Small intestine (tissue), 7 donors: ENCODE data around the gene CENPC. TPM values are rescaled to one million over a fixed set of nuclear protein-coding genes. Genes with fewer than 3 reads are reported as not detected.

ENCODE experiments used
- DNase-seq, 2 donors: peaks; one replicate each; pipeline versions ENCODE4 v3.0.0 to v3.0.0-alpha.2; 2013
- FAIRE-seq: peaks from 2 replicates; lab custom pipeline; 2012; peaks lifted over from hg19 to GRCh38; lab: Jason Lieb, UNC
- H3K27ac ChIP-seq, 3 donors: one replicate each; pipeline ENCODE4 v1.5.1; 2013; ENCODE audit warnings: low read length in 2 of 3, mild to moderate bottlenecking in 2 of 3, control low read depth in 1 of 3, inconsistent platforms in 1 of 3, low read depth in 1 of 3, moderate library complexity in 1 of 3
- H3K27me3 ChIP-seq, 3 donors: one replicate each; pipeline ENCODE4 v1.6.1; 2013; ENCODE audit warnings: low read length in 3 of 3, inconsistent platforms in 1 of 3; ENCODE audit not compliant: control insufficient read depth in 3 of 3, insufficient read depth in 3 of 3
- H3K36me3 ChIP-seq, 3 donors: one replicate each; pipeline ENCODE4 v1.6.1; 2013; ENCODE audit warnings: low read length in 3 of 3, inconsistent platforms in 1 of 3, low read depth in 1 of 3, mild to moderate bottlenecking in 1 of 3, moderate library complexity in 1 of 3; ENCODE audit not compliant: control insufficient read depth in 3 of 3, insufficient read depth in 2 of 3
- H3K4me1 ChIP-seq, 3 donors: one replicate each; pipeline ENCODE4 v1.6.1; 2013; ENCODE audit warnings: low read length in 2 of 3, inconsistent platforms in 1 of 3, low read depth in 1 of 3, mild to moderate bottlenecking in 1 of 3, moderate library complexity in 1 of 3; ENCODE audit not compliant: control insufficient read depth in 3 of 3, insufficient read depth in 2 of 3
- H3K4me3 ChIP-seq, 3 donors: one replicate each; pipeline ENCODE4 v1.5.1; 2013; ENCODE audit warnings: low read length in 3 of 3, control low read depth in 1 of 3, inconsistent platforms in 1 of 3, low read depth in 1 of 3, mild to moderate bottlenecking in 1 of 3, moderate library complexity in 1 of 3
- H3K9me3 ChIP-seq, 2 donors: one replicate each; pipeline ENCODE4 v1.6.1; 2013; ENCODE audit warnings: low read depth in 1 of 2, low read length in 1 of 2; ENCODE audit not compliant: control insufficient read depth in 2 of 2, insufficient read depth in 1 of 2
- WGBS, 3 donors: extraction: QIAGEN DNeasy Blood & Tissue Kit; methylation state at CpG; one replicate each; pipeline ENCODE4 v1.1.7; 2013; 5-methylcytosine and 5-hydroxymethylcytosine counted together
- polyA plus RNA-seq, 4 donors: library from polyadenylated mRNA; stranded (reverse) in 3 of 4; unstranded in 1 of 4; fragments of 200-250 nt in 3 of 4; fragments of 120-200 nt in 1 of 4; gene quantifications; one replicate each; pipeline versions ENCODE4 v1.2.1 to v1.2.3, GENCODE V29; 2013
- donor health status: healthy with polysubstance abuse.
- donor health status: control.
- donor health status: control.
- donor health status: Bipolar disorder and iron deficiency.
- donor health status: healthy.

The CENPC gene
- polyA plus RNA-seq, 4 donors, result 4.0 to 20.8 (median 5.0) TPM

- peaks cover 4 to 40% (median 16%) of the 10 kb centered on the region in 3 donors for H3K36me3 ChIP-seq
- H3K27ac ChIP-seq, result no peak overlapping the region
These were observed 70.1 kb downstream of the CENPC start for GRCh38 chr4:67475155-67475554.

GRCh38 chr4:67470871-67471270 lies 74.4 kb downstream of the CENPC start:
- H3K9me3 ChIP-seq, result no peaks in the 10 kb centered on the region
- H3K4me1 ChIP-seq, result no peaks in the 10 kb centered on the region
- DNase-seq, result no peak
- peaks cover 4 to 30% (median 12%) of the 10 kb centered on the region in 3 donors for H3K36me3 ChIP-seq
- H3K27ac ChIP-seq, result no peak overlapping the region
- no peak for FAIRE-seq
- no peak overlapping the region for H3K4me3 ChIP-seq
- H3K27me3 ChIP-seq, result no peaks in the 10 kb centered on the region

More at GRCh38 chr4:67475155-67475554, 70.1 kb downstream of the CENPC start:
- H3K4me3 ChIP-seq, result no peak overlapping the region
- no peak for DNase-seq
- 76 to 88% (median 82%) methylated on average over 4 of the region's 4 CpGs for WGBS, 3 donors
- no peak for FAIRE-seq
- H3K9me3 ChIP-seq, result peaks cover 0 to 20% of the 10 kb centered on the region in 2 donors
- H3K4me1 ChIP-seq, result no peaks in the 10 kb centered on the region
- H3K27me3 ChIP-seq, result no peaks in the 10 kb centered on the region

- H3K27ac ChIP-seq, result no peak overlapping the region
- H3K9me3 ChIP-seq, result no peaks in the 10 kb centered on the region
- H3K4me3 ChIP-seq, result no peak overlapping the region
- H3K4me1 ChIP-seq, result no peaks in the 10 kb centered on the region
- peaks cover 2 to 23% (median 7%) of the 10 kb centered on the region in 3 donors for H3K36me3 ChIP-seq
- DNase-seq (no peak), FAIRE-seq (no peak)
- H3K27me3 ChIP-seq, result no peaks in the 10 kb centered on the region
These were observed 76.5 kb downstream of the CENPC start for GRCh38 chr4:67468830-67469229.

- Histone ChIP-seq H3K4me1 (no peaks in the 10 kb centered on the region), H3K4me3 (no peak overlapping the region), H3K36me3 (peaks cover 2 to 16% (median 7%) of the 10 kb centered on the region in 3 donors), H3K27me3 (no peaks in the 10 kb centered on the region), H3K9me3 (no peaks in the 10 kb centered on the region), H3K27ac (no peak overlapping the region)
- FAIRE-seq, result no peak
- WGBS, 3 donors, result 93 to 98% (median 94%) methylated on average over 3 of the region's 3 CpGs
- DNase-seq, result no peak
These were observed 78.6 kb downstream of the CENPC start for GRCh38 chr4:67466751-67467150.

- FAIRE-seq, result no peak
- Histone ChIP-seq H3K9me3 (no peaks in the 10 kb centered on the region), H3K27me3 (no peaks in the 10 kb centered on the region), H3K4me3 (no peak overlapping the region), H3K36me3 (peaks cover 2 to 16% (median 4%) of the 10 kb centered on the region in 3 donors), H3K27ac (no peak overlapping the region), H3K4me1 (no peaks in the 10 kb centered on the region)
- no peak for DNase-seq
- WGBS, 3 donors, result 84 to 96% (median 96%) methylated on average over 4 of the region's 4 CpGs
These were observed 79.6 kb downstream of the CENPC start for GRCh38 chr4:67465763-67466052.

- WGBS, 3 donors, result 90 to 98% (median 95%) methylated on average over 7 of the region's 7 CpGs
These were observed 80.1 kb downstream of the CENPC start for GRCh38 chr4:67465032-67465762.

GRCh38 chr4:67460574-67460973 lies 84.7 kb downstream of the CENPC start:
- WGBS, 3 donors, result 94 to 99% (median 96%) methylated on average over 2 of the region's 2 CpGs
- no peak for FAIRE-seq

More at GRCh38 chr4:67465032-67465762, 80.1 kb downstream of the CENPC start:
- no peaks in the 10 kb centered on the region for H3K4me1 ChIP-seq
- H3K9me3 ChIP-seq, result no peaks in the 10 kb centered on the region
- H3K36me3 ChIP-seq, result peaks cover 2 to 17% (median 4%) of the 10 kb centered on the region in 3 donors
- H3K4me3 ChIP-seq, result no peak overlapping the region
- no peaks in the 10 kb centered on the region for H3K27me3 ChIP-seq
- FAIRE-seq (no peak), DNase-seq (no peak)
- no peak overlapping the region for H3K27ac ChIP-seq

GRCh38 chr4:67459164-67459563 lies 86.1 kb downstream of the CENPC start:
- WGBS, 3 donors, result 90 to 91% (median 91%) methylated on average over 3 of the region's 3 CpGs
- H3K4me1 ChIP-seq, result no peaks in the 10 kb centered on the region
- no peak overlapping the region for H3K4me3 ChIP-seq
- peaks cover 0 to 6% (median 4%) of the 10 kb centered on the region in 3 donors for H3K36me3 ChIP-seq
- FAIRE-seq, result no peak
- no peak overlapping the region for H3K27ac ChIP-seq
- no peak for DNase-seq
- H3K27me3 ChIP-seq, result no peaks in the 10 kb centered on the region
- H3K9me3 ChIP-seq, result peaks cover 0 to 5% of the 10 kb centered on the region in 2 donors

More at GRCh38 chr4:67460574-67460973, 84.7 kb downstream of the CENPC start:
- no peak overlapping the region for H3K27ac ChIP-seq
- H3K9me3 ChIP-seq, result peaks cover 0 to 5% of the 10 kb centered on the region in 2 donors
- peaks cover 0 to 9% (median 6%) of the 10 kb centered on the region in 3 donors for H3K36me3 ChIP-seq
- no peaks in the 10 kb centered on the region for H3K4me1 ChIP-seq
- H3K27me3 ChIP-seq, result no peaks in the 10 kb centered on the region
- no peak overlapping the region for H3K4me3 ChIP-seq
- no peak for DNase-seq
